ENCODE results near the gene MDH1. TPM values are rescaled to one million over a fixed set of nuclear protein-coding genes. Genes with fewer than 3 reads are reported as not detected.

The MDH1 gene
- total and polyA plus RNA-seq, 9 of the 15 experiments (the other 6 are each of a cell fraction or from before 2014, with no cell fraction given): 191 to 1,225 (median 284) TPM

DNA sequence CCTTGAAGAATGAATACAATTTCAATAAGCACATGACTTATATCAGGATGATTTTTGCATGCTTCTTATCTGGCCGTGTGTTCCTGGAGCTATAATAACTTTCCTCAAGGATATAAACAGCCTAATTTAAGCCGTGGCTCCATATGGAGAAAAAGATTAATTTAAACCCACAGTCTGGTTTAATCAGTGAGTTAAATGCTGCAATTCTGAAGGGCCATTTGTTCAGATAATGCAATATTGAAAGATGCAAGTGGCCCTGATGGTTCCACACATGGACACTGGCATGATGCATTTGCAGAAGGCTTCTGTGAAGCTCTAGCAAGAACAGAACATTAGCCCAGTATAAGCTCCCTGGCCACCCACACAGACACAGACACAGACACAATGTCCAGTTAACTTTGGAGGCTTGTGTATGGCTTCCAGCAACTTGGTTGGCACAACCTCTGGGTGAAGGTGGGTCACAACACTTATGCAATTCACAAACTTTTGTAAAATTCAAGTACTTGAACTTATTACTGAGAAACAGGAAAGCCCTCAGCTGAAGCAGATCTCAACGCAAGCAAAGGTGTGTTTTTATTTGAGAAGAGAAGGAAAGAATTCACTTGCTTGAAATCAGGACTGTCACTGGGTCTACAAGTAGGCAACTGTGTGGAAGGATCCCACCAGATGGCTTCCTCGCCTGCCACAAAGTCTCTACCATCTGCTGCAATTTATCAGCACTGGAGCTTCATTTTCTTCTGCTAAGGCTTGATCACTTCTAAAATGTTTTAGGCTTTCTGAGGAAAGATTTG is 63.3 kb downstream of the MDH1 start:
- ChIA-PET CTCF (ENCODE audit: low intra/inter-chr PET ratio) (no interaction called here), POLR2A (no interaction called here)
- no peak overlapping the region for H3K4me3 ChIP-seq
- ATAC-seq: no peak
- BruUV-seq (replicated peaks): no TSS peak
- H3K9ac ChIP-seq (ENCODE audit: insufficient read depth in 1 of 2, low read depth in 2 of 2, low read length in 2 of 2): no peak overlapping the region
- intact Hi-C loops (cut with micrococcal nuclease) (no loop called here), in situ Hi-C loops (cut with MboI) (no loop called here)
- no peaks in the 10 kb centered on the region for H3K4me1 ChIP-seq (replicated peaks in 1 of 2; ENCODE audit: control insufficient read depth in 2 of 2, insufficient read depth in 2 of 2, low read length in 2 of 2)
- no peaks in the 10 kb centered on the region for H3K9me3 ChIP-seq (replicated peaks; ENCODE audit: control insufficient read depth, insufficient read depth, low read depth, low read length)
- no peaks in the 10 kb centered on the region for H3K36me3 ChIP-seq (ENCODE audit: control insufficient read depth, insufficient read depth, low read length)
- no peaks in the 10 kb centered on the region for H3K79me2 ChIP-seq (ENCODE audit: control insufficient read depth, insufficient read depth, low read length)
- no peak overlapping the region for H2AFZ ChIP-seq (ENCODE audit: low read depth, low read length)
- no peak overlapping the region for H3K27ac ChIP-seq (ENCODE audit: extremely low read depth, low read depth, low read length)
- 1% methylated on average over 4 of the region's 4 CpGs for WGBS (ENCODE audit: insufficient coverage, low coverage, missing lambda C conversion rate)
- no peaks in the 10 kb centered on the region; the same call in 1 of the 2 replicates for H4K20me1 ChIP-seq (replicated peaks; ENCODE audit: control insufficient read depth, insufficient read depth, low read length)
- H3K4me2 ChIP-seq (ENCODE audit: insufficient read depth, low read length): no peak overlapping the region
- no peak for DNase-seq (ENCODE audit: extremely low read depth in 1 of 4, low spot score in 3 of 4)
- H3K9me1 ChIP-seq (ENCODE audit: control insufficient read depth, insufficient read depth, low read length): no peaks in the 10 kb centered on the region
- peaks cover 6 to 9% of the 10 kb centered on the region in 2 experiments; a peak in 4 of 5 replicates for H3K27me3 ChIP-seq (ENCODE audit: control insufficient read depth in 2 of 2, insufficient read depth in 2 of 2, low read length in 2 of 2)
- no peak for FAIRE-seq
- TF ChIP-seq RNF219 (CRISPR knock-in tag; IDR thresholded peaks at IDR 0.05) (no peak), GABPB2 (CRISPR knock-in tag; conservative IDR thresholded peaks at IDR 0.05) (no peak), ZNF408 (CRISPR knock-in tag; IDR thresholded peaks at IDR 0.05; ENCODE audit: low read depth) (no peak), MXI1 (IDR thresholded peaks at IDR 0.05; ENCODE audit: low read depth, low read length) (no peak), ZNF696 (CRISPR knock-in tag; conservative IDR thresholded peaks at IDR 0.05) (no peak), HNRNPL (IDR thresholded peaks at IDR 0.05; ENCODE audit: low read depth, low read length) (no peak), ZNF431 (CRISPR knock-in tag; IDR thresholded peaks at IDR 0.05) (no peak), BMI1 (IDR thresholded peaks at IDR 0.05; ENCODE audit: low read length) (no peak), TCF7 (IDR thresholded peaks at IDR 0.05; ENCODE audit: borderline replicate concordance) (no peak), KAT8 (IDR thresholded peaks at IDR 0.05; ENCODE audit: low read depth) (no peak)

Data from K562 (cell line).